T-helper 2 cell treated with Interferon-gamma antibody and Interleukin-4, amounts not matched to agents 100 ng/mL and 5 ng/mL, for 36 hours (primary cell): ENCODE results near the gene MDM2. TPM values are rescaled to one million over a fixed set of nuclear protein-coding genes. Genes with fewer than 3 reads are reported as not detected.

ENCODE experiments used
- intact Hi-C: fragments of 100-400 bp; cut with micrococcal nuclease; formaldehyde crosslinking; loops from one replicate; pipeline ENCODE4 v1.15.1; 2023
- total RNA-seq: library from RNA; stranded (reverse); gene quantifications from 2 replicates; pipeline ENCODE4 v1.2.3, GENCODE V29; 2022

Gene MDM2
- total RNA-seq, 1 donor from 2014 or later = 213 TPM

DNA sequence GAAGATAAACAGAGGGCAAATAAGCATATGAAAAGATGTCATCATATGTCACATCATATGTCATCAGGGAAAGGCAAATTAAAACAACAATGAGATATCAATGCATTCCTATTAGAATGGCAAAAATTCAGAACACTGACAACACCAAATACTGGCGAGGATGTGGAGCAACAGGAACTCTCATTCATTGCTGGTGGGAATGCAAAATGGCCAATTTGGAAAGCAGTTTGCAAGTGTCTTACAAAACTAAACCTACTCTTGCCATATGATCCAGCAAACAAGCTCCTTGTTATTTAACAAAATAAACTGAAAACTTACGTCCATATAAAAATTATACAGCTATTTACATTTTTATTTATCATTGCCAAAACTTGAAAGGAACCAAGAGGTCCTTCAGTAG is 92.3 kb downstream of the MDM2 start:
- intact Hi-C loops = no loop called here

Other genes with a start within 250 kb of the MDM2 start
- 199 and 201 TPM in 2 replicates for gene RAP1B, start 197.3 kb upstream of the MDM2 start, total RNA-seq
- gene NUP107, start 121.2 kb upstream of the MDM2 start, total RNA-seq = 95.8 and 101 TPM in 2 replicates
- gene SLC35E3, start 62.0 kb upstream of the MDM2 start, total RNA-seq = 6.8 and 7.5 TPM in 2 replicates
- gene CPM, start 125.0 kb downstream of the MDM2 start, total RNA-seq = 9.9 and 13.4 TPM in 2 replicates